ENCODE measurements around the gene TCF23. TPM values are rescaled to one million over a fixed set of nuclear protein-coding genes. Genes with fewer than 3 reads are reported as not detected.
"Not testable (repeated sequence)": the region's sequence is repeated elsewhere in the genome, so short reads cannot be mapped to it uniquely, and the experiment has no call there.

The TCF23 gene
- total RNA-seq, 6 experiments from 2014 or later = not detected

DNA sequence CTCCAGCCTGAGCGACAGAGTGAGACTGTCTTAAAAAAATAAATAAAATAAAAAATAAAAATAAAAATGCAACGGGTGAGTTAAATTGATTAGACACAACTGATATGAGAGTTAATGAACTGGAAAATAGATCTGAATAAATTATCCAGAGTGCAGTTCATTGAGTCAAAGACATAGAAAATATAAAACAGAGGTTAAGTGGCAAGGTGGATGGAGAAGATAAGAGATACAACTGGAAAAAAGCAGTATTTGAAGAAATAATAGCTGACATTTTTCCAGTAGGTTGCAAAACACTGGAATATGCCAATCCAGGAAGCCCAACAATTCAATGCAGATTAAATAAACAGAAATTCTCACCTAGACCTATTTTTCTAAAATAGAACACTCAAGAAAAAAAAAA is 40.6 kb upstream of the TCF23 start:
- H3K9me3 Mint-ChIP-seq = no peaks in the 10 kb centered on the region
- H3K36me3 Mint-ChIP-seq (ENCODE audit: low read depth) = no peaks in the 10 kb centered on the region
- no peaks in the 10 kb centered on the region for H3K4me1 Mint-ChIP-seq (ENCODE audit: low read depth)
- DNase-seq = no peak
- TF ChIP-seq, protein P1, sequence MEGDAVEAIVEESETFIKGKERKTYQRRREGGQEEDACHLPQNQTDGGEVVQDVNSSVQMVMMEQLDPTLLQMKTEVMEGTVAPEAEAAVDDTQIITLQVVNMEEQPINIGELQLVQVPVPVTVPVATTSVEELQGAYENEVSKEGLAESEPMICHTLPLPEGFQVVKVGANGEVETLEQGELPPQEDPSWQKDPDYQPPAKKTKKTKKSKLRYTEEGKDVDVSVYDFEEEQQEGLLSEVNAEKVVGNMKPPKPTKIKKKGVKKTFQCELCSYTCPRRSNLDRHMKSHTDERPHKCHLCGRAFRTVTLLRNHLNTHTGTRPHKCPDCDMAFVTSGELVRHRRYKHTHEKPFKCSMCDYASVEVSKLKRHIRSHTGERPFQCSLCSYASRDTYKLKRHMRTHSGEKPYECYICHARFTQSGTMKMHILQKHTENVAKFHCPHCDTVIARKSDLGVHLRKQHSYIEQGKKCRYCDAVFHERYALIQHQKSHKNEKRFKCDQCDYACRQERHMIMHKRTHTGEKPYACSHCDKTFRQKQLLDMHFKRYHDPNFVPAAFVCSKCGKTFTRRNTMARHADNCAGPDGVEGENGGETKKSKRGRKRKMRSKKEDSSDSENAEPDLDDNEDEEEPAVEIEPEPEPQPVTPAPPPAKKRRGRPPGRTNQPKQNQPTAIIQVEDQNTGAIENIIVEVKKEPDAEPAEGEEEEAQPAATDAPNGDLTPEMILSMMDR (IDR thresholded peaks at IDR 0.05) = no peak
- H3K27ac Mint-ChIP-seq = no peak overlapping the region
- H3K27me3 Mint-ChIP-seq (ENCODE audit: insufficient read depth) = peaks cover 27% of the 10 kb centered on the region
- H3K4me3 Mint-ChIP-seq = no peak overlapping the region

- H3K36me3 Mint-ChIP-seq (ENCODE audit: low read depth) = no peaks in the 10 kb centered on the region
- H3K9me3 Mint-ChIP-seq = no peaks in the 10 kb centered on the region
- no peak for DNase-seq
- peaks cover 28% of the 10 kb centered on the region for H3K27me3 Mint-ChIP-seq (ENCODE audit: insufficient read depth)
- H3K4me1 Mint-ChIP-seq (ENCODE audit: low read depth) = no peaks in the 10 kb centered on the region
- no peak overlapping the region for H3K4me3 Mint-ChIP-seq
- no peak overlapping the region for H3K27ac Mint-ChIP-seq
- TF ChIP-seq, protein P1 (IDR thresholded peaks at IDR 0.05) = no peak
These were observed 39.7 kb upstream of the TCF23 start for GRCh38 chr2:27109083-27109482.

DNA sequence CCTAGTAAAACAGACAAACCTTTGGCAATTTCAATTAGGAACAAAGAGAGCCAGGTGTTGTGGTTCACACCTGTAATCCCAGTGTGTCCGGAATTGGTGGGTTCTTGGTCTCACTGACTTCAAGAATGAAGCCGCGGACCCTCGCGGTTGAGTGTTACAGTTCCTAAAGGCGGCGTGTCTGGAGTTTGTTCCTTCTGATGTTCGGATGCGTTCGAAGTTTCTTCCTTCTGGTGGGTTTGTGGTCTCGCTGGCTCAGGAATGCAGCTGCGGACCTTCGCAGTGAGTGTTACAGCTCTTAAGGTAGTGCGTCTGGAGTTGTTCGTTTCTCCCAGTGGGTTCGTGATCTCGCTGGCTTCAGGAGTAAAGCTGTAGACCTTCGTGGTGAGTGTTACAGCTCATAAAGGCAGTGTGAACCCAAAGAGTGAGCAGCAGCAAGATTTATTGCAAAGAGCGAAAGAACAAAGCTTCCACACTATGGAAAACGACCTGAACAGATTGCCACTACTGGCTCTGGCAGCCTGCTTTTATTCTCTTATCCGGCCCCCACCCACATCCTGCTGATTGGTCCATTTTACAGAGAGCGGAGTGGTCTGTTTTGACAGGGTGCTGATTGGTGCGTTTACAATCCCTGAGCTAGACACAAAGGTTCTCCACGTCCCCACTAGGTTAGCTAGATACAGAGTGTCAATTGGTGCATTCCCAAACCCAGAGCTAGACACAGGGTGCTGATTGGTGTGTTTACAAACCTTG is 38.0 kb upstream of the TCF23 start:
- H3K27me3 Mint-ChIP-seq (ENCODE audit: insufficient read depth) = peaks cover 26% of the 10 kb centered on the region
- H3K36me3 Mint-ChIP-seq (ENCODE audit: low read depth); H3K4me1 Mint-ChIP-seq (ENCODE audit: low read depth); DNase-seq; H3K9me3 Mint-ChIP-seq; H3K4me3 Mint-ChIP-seq; H3K27ac Mint-ChIP-seq: not testable (repeated sequence)

DNA sequence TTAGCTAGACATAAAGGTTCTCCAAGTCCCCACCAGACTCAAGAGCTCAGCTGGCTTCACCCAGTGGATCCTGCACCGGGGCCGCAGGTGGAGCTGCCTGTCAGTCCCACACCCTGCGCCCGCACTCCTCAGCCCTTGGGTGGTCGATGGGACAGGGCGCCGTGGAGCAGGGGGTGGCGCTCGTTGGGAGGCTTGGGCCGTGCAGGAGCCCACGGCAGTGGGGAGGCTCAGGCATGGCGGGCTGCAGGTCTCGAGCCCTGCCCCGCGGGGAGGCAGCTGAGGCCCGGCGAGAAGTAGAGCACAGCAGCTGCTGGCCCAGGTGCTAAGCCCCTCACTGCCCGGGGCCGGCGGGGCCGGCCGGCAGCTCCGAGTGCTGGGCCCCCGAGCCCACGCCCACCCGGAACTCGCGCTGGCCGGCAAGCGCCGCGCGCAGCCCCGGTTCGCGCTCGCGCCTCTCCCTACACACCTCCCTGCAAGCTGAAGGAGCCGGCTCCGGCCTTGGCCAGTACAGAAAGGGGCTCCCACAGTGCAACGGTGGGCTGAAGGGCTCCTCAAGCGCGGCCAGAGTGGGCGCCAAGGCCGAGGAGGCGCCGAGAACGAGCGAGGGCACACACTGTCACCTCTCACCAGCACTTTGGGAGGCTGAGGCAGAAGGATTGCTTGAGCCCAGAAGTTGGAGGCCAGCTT is 37.3 kb upstream of the TCF23 start:
- not testable (repeated sequence) for H3K27ac Mint-ChIP-seq; H3K4me1 Mint-ChIP-seq (ENCODE audit: low read depth); DNase-seq; H3K4me3 Mint-ChIP-seq; H3K9me3 Mint-ChIP-seq; H3K36me3 Mint-ChIP-seq (ENCODE audit: low read depth)
- peaks cover 25% of the 10 kb centered on the region for H3K27me3 Mint-ChIP-seq (ENCODE audit: insufficient read depth)

DNA sequence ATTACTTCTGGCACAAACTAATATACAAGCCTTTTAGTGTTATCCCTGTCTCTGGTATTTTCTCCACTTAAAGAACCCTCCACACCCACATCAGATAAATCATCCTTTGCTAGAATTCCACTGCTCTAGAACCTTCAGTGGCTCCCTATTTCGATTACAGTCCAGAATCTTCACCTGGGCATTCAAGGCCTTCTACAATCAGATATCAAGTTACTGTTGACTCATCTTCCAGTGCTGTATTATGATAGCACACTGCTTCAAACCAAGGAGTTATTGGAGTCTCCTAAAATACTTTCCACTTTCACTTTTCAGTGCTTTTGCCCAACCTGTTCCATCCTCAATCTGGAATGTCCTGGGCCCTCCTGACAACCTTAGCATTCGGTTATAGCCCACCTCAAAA is 33.3 kb upstream of the TCF23 start:
- Mint-ChIP-seq H3K27me3 (ENCODE audit: insufficient read depth) (peaks cover 48% of the 10 kb centered on the region), H3K36me3 (ENCODE audit: low read depth) (no peaks in the 10 kb centered on the region), H3K27ac (no peak overlapping the region), H3K4me1 (ENCODE audit: low read depth) (no peaks in the 10 kb centered on the region), H3K4me3 (no peak overlapping the region), H3K9me3 (no peaks in the 10 kb centered on the region)
- TF ChIP-seq, protein P1 (IDR thresholded peaks at IDR 0.05) = no peak
- no peak for DNase-seq

DNA sequence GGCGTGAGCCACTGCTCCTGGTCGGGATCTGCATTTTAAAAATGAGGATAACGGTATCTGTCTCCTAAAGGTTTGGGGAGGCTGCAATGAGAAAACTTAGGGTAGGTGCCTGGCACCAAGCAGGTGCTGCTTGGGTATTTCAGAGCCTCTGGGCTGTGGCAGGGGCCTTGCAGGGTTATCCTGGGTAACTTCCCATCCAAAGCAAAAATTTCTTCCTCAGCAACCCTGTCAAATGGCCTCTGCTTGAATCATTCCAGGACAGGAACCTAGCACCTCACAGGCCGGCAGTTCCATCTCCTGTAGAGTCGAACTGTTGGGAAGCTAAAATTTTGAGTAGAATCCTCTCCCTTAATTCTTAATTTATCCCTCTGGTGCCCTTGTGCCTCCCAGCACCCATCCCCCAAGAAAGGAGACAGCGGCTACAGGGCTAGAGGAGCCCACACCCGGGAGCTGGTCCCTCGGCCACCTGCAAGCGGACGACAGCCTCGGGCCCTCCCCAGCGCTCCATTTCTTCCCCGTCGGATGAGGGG is 30.7 kb upstream of the TCF23 start:
- TF ChIP-seq, protein P1 (IDR thresholded peaks at IDR 0.05) = no peak
- no peaks in the 10 kb centered on the region for H3K36me3 Mint-ChIP-seq (ENCODE audit: low read depth)
- no peak overlapping the region for H3K27ac Mint-ChIP-seq
- DNase-seq = no peak
- H3K9me3 Mint-ChIP-seq = no peaks in the 10 kb centered on the region
- H3K4me3 Mint-ChIP-seq = no peak overlapping the region
- no peaks in the 10 kb centered on the region for H3K4me1 Mint-ChIP-seq (ENCODE audit: low read depth)
- peaks cover 62% of the 10 kb centered on the region for H3K27me3 Mint-ChIP-seq (ENCODE audit: insufficient read depth)
